ENCODE measurements around the gene GSTM1. TPM values are rescaled to one million over a fixed set of nuclear protein-coding genes. Genes with fewer than 3 reads are reported as not detected.

Gene GSTM1
- total RNA-seq, 1 donor from 2014 or later, result not detected

DNA sequence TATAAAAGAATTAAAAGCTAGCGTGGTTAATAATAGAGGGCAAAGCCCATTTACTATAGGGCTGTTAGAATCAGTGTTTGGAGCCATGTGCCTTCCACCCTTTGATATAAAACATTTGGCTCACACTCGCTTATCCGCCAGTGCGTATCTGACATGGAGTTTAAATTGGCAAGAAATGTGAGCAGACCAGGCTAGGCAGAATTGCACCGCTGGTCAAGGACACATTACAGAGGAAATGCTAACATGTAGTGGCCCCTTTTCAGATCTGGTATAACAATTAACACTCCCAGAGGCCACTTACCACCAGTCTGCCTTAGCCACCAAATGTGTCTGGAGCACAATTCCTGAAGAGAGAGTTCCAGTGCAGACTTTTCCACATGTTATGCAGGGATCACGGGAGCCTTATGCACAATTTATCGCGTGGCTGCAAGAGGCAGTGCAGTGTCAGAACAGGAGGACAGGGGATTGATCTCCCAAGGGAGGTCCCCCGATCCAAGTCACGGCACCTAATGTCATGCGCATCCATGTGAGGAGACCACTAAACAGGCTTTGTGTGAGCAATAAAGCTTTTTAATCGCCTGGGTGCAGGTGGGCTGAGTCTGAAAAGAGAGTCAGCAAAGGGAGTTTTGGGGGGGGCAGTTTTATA is 39.2 kb downstream of the GSTM1 start:
- no peak for DNase-seq

DNA sequence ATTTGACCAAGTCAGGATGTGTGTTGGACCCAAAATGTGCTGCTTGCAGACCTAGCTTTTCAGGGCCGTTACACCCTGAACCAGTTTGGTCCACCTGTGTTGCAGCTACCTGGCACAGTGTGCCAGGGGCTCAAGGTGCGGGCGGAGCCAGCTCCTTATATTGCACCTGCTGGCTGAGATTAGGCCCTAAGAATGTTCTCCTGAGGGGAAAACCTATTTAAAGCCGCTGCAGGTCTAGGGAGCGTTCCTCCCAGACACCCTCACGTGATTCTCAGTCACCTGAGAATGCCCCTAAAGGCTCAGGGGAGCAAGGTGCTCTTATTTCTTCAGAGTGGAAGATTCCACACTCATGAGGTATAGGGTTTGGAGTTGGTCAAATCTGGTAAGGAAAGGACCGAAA is 41.3 kb downstream of the GSTM1 start:
- DNase-seq, result no peak

DNA sequence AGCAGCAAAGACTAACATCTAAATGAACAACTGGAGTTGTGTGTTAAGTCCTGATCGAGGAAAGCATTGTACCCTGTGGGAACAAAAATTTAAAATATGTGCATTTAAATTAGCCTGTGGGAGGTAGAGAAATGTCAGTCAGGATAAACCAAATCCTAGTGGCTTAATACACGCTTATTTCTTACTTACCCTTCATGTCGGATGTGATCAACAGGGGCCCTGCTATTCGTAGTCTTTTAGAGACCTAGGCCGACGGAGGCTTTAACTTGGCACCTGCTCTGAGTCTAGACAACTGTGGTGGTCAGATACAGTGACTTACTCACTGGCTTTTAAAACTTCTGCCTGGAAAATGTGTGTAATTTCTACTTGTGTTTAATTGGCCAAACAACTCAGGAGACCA is 43.0 kb downstream of the GSTM1 start:
- peak; percentile 55 for DNase-seq

DNA sequence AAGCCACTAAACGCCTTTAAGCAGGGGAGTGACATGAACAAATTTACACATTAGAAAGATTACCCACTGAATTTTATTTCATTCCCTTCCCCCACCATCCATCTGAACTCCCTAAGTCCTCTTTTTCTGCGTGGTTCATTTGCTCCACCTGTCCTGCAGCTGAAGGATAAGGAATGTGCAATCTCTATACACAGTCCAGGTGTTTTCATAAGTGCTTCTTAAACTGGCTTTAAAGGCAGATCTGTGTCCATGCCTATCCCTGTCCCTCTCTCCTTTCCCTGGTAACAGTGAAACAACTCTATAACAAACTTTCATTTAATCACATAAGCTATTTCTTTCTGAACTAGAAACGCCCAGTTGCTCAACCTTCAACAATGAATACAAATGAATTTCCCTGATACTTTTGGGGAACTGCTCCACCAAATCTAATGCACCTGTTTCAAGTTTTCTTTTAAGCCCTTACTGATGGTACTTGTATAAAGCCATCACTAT is 44.8 kb downstream of the GSTM1 start:
- peak; percentile 46 for DNase-seq

DNA sequence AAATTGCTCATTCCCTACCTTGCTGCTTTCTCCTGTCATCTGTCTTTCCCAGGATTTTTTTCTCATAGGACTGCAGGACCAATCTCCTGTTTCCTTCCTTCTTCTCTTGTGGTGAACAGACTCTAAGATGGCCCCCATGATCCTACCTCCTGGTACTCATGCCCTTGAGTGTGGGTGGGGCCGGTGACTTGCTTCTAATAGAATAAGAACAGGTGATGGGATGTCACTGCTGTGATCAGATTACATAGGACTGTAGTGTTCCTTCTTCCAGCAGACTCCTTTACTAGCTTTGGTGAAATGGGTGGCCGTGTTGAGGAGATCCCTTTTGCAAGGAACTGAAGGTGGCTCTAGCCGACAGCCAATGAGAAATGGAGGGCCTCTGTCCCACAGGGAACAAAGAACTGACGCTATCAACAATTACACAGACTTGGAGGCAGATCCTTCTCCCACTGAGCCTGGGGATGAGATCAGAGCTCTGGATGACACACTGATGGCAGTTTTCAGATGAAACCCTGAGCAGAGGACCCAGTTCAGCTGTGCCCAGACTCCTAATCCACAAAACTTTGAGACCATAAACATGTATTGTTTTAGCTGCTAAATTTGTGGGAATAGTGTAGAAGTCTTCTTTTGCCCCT is 45.7 kb downstream of the GSTM1 start:
- DNase-seq, result peak; percentile 66

DNA sequence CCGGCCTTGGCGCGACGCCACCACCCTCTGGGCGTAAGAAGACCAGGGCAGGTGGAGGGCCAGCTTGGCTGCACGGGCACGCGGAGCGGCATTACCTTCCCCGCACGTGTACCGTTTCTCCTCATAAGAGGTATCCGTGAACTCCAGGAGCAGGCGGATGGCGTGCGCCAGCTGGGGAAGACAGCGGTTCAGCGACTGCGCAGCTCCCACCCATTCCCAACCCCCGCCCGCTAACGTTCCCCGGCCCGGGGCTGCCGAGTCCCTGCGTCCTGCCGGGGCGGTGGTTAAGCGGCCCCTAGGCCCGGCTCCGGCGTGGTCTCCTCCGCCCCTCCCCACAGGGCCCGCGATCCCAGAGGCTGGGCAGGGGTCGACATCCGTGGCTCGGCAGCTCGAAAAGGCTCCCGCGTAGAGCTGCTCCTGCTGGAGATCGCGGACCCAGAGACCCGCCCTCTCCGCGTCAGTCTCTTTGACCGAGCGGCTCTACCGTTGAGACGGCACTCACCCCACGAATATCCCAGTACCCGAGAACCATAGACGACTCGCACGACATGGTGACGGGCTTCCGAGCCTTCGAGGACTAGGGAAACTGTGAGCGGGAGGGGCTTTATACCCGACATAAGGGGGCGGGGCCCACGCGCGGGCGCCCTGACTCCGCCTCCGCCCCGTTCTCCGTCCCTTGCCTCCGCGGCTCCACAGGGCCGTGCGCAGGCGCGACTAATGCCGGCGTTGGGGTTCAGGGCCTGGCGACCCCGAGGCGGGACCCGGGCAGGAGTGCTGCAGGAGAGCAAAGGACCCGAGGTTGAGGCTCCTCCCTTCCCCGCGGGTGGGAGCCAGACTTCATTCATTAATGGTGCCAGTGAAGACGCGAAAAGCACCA is 52.4 kb downstream of the GSTM1 start:
- DNase-seq, result peak; percentile 86

DNA sequence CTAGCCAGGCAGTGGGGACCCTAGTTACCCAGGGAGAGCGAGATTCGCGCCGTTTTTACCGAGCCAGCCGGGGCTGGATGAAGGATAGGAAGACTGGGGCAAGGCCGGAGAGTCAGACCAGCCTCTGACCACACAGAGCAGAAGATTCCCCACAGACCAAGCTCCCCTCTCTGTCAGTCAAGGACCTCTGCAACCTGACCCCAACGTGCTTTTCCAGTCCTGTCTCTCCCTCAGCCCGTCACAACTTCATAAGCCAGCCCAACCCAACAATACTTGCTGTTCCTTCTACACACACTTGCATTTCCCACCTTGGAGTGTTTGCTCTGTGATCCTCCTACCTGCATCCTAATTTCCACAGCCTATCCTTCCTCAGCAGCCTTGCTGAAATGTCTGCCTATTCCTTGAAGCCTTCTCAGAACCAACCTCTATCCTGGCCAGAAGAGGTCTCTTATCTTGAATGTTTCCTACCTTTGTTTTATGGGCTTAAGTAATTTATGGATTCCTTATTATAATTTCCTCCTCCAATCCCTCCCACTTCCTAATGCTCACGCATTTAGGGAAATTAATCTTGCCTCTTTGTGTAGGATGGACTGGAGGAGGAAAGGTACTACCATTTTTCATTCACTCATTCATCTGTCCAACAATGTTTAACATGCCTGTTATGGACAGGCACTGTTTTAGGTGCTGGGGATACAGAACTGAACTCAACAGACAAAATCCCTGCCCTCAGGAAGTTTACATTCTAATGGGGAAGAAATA is 53.2 kb downstream of the GSTM1 start, which contains the start of gene GSTM3:
Gene GSTM3, minus strand, starts transcription at position 424 of the 759 bp plus-strand sequence. CDS start 751 bp downstream, outside the sequence.
- no peak for DNase-seq

Other genes starting within 250 kb of the GSTM1 start
- 61.5 TPM for gene SYPL2, start 221.3 kb upstream of the GSTM1 start, total RNA-seq
- 2.2 TPM for gene ATXN7L2, start 203.9 kb upstream of the GSTM1 start, total RNA-seq
- 6.3 TPM for gene CYB561D1, start 193.7 kb upstream of the GSTM1 start, total RNA-seq
- 9.1 TPM for gene AMIGO1, start 178.1 kb upstream of the GSTM1 start, total RNA-seq
- 0.62 TPM for gene GPR61, start 147.9 kb upstream of the GSTM1 start, total RNA-seq
- 10.1 TPM for gene GNAI3, start 139.2 kb upstream of the GSTM1 start, total RNA-seq
- 0.21 TPM for gene GNAT2, start 68.2 kb upstream of the GSTM1 start, total RNA-seq
- 39.3 TPM for gene AMPD2, start 68.0 kb upstream of the GSTM1 start, total RNA-seq
- 11.4 TPM for gene GSTM4, start 31.7 kb upstream of the GSTM1 start, total RNA-seq
- gene GSTM2, start 19.8 kb upstream of the GSTM1 start, total RNA-seq, result 62.2 TPM
- 4.4 TPM for gene GSTM5, start 24.4 kb downstream of the GSTM1 start, total RNA-seq
- 48.0 TPM for gene GSTM3, start 53.2 kb downstream of the GSTM1 start, total RNA-seq
- not detected for gene EPS8L3, start 76.1 kb downstream of the GSTM1 start, total RNA-seq
- gene CSF1, start 223.0 kb downstream of the GSTM1 start, total RNA-seq, result 16.5 TPM

Data from tongue (tissue), 2 donors.